HuH-7 (cell line): Measurements from ENCODE around the gene GRIN1.

Source experiments
- DNase-seq: peaks from one replicate; pipeline ENCODE4 v3.0.0; 2011; ENCODE audit warnings: low spot score

GRIN1 gene

GRCh38 chr9:137165250-137165836 is 26.4 kb downstream of the GRIN1 start:
- no peak for DNase-seq

- DNase-seq, result no peak
These were observed 27.7 kb downstream of the GRIN1 start for GRCh38 chr9:137166380-137167229.

- no peak for DNase-seq
These were observed 28.4 kb downstream of the GRIN1 start for GRCh38 chr9:137167277-137167746.

GRCh38 chr9:137167747-137168572 is 29.0 kb downstream of the GRIN1 start:
- DNase-seq, result peak; percentile 84

GRCh38 chr9:137168573-137168903 is 29.6 kb downstream of the GRIN1 start:
- DNase-seq, result no peak

GRCh38 chr9:137168904-137169856 is 30.2 kb downstream of the GRIN1 start:
- DNase-seq, result peak; percentile 85

GRCh38 chr9:137169896-137170358 is 31.0 kb downstream of the GRIN1 start, which contains the start of gene LRRC26:
TSS of gene LRRC26 (minus strand) at chr9:137170051. CDS start at chr9:137169943, 108 bp downstream.
- DNase-seq, result no peak

- no peak for DNase-seq
These were observed 31.7 kb downstream of the GRIN1 start for GRCh38 chr9:137170486-137171148.

GRCh38 chr9:137171149-137171900 is 32.4 kb downstream of the GRIN1 start:
- no peak for DNase-seq

GRCh38 chr9:137172901-137173795 is 34.2 kb downstream of the GRIN1 start:
- DNase-seq, result no peak

GRCh38 chr9:137173796-137174664 is 35.1 kb downstream of the GRIN1 start:
- no peak for DNase-seq

- no peak for DNase-seq
These were observed 35.9 kb downstream of the GRIN1 start for GRCh38 chr9:137174722-137175293.

- DNase-seq, result no peak
These were observed 36.5 kb downstream of the GRIN1 start for GRCh38 chr9:137175345-137175961.

- DNase-seq, result peak; percentile 95
These were observed 37.6 kb downstream of the GRIN1 start for GRCh38 chr9:137176302-137177182.

- no peak for DNase-seq
These were observed 39.4 kb downstream of the GRIN1 start for GRCh38 chr9:137178201-137178938.
